Middle frontal gyrus (tissue), 1 donor: ENCODE measurements around the gene MFNG.
"Not testable (repeated sequence)": the region's sequence is repeated elsewhere in the genome, so short reads cannot be mapped to it uniquely, and the experiment has no call there.

Experiments
- DNase-seq: peaks from one replicate; pipeline ENCODE4 v3.0.0-alpha.2; 2015; ENCODE audit warnings: low spot score; ENCODE audit errors: extremely low spot score

The MFNG gene

DNA sequence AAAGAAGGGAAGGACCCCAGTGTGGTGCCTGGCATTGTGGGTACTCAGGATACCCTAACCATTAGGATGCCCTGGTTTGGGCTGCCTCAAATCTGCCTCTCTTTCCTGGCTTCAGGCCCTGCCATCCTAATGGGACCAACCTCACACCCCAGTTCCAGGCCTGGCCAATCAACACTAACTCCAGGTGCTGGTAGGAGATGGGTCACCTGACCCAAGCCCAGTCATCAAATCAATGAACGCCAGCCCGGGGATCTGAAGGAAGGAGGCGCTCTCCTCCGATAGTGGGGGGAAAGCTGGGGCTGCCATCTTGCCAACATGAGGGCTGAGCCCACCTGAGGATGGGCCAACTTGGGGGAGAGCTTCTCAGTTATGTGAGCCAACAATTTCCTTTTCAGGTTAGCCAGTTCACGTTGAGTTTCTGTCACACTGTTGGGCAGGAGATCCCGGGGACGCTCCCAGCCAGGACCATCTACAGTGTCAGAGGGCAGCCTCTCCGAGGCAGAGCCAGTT lies 12.7 kb downstream of the MFNG start:
- no peak for DNase-seq

DNA sequence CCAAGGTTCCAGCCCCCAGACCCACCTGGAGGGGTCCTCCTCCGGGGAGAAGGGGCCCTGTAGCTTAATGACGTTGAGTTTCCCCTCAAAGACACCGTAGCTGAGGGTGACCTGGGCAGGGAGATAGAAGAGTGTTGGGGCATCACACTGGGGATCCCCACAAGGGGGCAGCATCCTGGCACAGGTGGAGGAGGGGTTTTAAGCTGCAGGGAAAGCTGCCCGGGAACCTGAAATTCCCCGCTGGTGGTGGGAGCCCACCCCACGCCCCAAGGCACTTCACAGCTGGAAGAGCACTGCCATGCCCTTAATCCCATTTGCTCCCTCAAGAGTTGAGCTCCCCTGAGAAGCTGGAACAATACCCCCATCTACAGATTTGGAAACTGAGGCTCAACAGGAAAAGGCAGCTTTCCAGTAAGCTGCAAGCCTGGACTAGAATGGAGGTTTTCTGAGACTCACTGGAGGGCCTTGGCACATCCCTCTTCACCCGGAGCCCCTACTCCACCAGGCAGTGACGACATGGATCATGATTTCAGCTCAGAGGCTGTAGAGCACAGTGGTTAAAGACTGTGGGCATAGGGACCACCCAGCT lies 13.7 kb downstream of the MFNG start:
- DNase-seq = no peak

DNA sequence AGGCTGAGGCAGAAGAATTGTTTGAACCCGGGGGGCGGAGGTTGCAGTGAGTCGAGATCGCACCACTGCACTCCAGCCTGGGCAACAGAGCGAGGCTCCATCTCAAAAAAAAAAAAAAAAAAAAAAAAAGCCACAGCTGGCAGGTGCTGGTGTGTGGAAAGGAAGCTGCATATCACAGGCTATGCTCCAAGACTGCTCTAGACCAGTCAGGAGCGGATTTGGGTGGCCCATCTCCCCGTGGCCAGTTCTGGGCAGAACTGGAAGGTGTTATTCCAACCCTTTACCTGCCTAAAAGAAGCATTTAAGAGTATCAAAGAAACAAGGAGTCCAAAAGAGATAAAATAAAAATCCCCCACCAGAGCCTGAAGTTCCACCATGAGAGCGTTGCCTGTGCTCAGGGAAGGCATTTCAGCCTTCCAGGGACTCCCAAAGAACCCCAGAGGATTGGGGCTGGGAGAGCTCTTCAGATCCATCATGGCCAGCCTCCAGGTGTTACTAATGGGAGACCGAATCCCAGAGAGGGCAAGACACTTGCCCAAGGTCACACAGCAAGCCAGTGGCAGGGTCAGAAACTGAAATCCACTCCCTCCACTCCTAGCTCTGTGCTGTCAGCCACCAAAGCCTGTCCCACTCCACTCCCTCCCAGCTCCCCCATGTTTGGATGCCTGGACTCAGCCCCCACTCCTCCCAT lies 14.3 kb downstream of the MFNG start:
- no peak for DNase-seq

DNA sequence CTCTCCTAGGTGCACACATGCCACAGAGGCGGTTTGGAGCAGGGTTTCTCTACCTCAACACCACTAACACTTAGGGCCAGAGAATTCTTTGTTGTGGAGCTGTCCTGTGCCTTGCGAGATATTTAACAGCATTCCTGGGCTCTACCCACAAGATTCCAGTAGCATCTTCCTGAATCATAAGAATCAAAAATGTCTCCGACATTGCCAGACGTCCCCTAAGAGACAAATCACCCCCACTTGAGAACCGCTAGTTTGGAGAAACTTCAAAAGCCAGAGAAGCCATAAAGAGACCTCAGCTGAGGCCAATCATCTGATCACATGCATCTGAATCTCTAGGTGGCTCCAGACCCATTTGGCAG lies 16.1 kb downstream of the MFNG start:
- no peak for DNase-seq

- no peak for DNase-seq
Observed at GRCh38 chr22:37469416-37470086, 16.6 kb downstream of the MFNG start.

GRCh38 chr22:37468201-37468695 lies 17.9 kb downstream of the MFNG start:
- not testable (repeated sequence) for DNase-seq

DNA sequence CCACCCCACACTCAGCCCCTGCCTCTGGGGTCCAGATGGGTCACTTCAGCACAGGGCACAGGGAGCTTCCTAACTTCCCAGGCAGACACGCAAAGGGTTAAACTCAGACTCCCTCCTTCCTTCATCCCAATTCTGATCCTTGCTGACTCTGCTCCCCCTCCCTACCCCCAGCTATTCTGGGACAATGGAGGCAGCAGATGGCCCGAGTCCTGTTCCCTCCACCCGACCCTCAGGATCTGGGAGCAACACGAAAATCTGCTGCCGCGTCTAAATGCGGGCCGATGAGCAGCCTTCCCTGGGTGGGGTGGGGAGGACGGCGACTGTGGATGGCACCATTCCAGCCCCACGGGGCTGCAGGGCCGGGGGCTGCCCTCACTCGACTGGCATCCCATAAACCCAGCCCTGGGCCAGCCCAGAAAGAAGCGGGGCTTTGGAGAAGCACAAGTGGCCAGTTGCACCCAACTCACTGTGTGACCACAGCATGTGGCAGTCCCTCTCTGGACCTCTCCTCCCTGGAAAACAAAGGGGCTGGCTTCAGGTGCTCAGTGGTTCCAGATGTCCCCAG lies 18.7 kb downstream of the MFNG start:
- DNase-seq = no peak

DNA sequence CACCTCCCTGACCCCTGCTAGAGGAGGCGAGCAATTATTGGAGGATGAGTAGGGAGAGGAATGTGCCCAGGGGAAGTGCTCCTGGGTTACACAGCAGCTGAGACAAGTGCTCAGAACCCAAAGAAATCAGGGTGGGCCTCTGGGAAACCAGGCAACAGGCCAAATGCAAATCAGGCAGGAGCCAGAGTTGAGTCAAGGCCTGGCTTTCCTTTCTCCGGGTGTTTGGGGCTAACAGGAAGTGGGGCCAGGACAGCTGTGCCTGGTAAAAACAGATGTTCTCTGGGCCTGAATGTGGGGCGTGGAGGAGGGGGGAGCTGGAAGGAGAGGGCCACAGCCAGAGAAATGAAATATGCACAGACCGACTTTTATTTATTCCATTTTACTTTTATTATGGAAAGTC lies 22.0 kb downstream of the MFNG start:
- no peak for DNase-seq

DNA sequence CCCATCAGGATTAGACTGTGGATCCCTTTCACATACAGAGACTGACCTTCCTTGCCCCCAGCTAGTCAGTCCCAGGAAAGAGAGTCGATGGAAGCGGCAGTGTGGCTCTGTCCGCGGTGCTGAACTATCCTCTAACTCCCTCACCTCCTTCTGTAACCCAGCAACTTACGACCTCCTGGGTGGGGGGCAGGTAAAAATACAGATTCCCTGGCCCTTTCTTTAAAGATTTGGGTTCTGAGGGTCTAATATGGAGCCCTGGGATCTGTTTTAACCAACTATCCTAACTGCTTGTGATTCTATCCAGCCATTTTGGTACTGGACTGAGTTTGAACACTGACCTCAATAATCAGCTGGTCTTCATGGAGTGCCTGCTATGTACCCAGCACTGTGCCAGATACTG lies 23.2 kb downstream of the MFNG start:
- no peak for DNase-seq

- DNase-seq = no peak
Observed at GRCh38 chr22:37462436-37462835, 23.7 kb downstream of the MFNG start.

GRCh38 chr22:37461961-37462360 lies 24.2 kb downstream of the MFNG start:
- DNase-seq = no peak

- DNase-seq = no peak
Observed at GRCh38 chr22:37460684-37461083, 25.5 kb downstream of the MFNG start.

DNA sequence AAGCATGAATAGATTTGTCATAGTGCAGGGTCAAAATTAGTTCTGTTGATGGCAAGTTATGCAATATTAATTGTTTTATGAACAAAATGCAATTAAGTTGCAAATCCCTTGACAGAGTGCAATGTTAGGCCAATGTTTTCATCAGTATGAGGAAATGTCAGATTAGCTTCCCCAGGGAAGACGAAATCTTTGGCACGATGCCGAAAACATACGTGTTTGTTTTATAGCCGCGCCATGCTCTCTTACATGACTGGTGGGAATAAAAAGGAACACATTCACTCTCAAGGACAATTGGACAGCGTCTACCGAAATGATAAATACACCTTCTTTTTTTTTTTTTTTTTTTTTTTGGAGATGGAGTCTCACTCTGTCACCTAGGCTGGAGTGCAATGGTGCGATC lies 27.0 kb downstream of the MFNG start:
- DNase-seq = no peak

GRCh38 chr22:37457093-37457893 lies 28.9 kb downstream of the MFNG start:
- no peak for DNase-seq

- no peak for DNase-seq
Observed at GRCh38 chr22:37456346-37456745, 29.8 kb downstream of the MFNG start.

DNA sequence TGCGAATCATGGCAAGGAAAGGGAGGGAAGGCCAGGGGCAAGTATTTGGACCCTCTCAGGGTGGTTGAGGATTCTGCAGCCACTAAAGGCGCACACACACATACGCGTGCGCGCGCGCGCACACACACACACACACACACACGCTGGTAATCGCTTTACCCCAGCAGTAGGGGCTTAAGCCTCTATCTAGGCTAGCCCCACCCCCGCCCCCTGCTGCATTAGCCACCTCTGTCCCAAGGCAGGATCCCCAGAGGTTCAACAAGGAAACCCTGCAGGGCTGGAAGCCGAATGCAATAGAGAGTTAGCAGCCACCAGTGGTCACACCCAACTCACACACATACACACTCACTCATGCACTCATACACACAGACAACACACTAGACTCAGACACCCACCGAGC lies 30.3 kb downstream of the MFNG start:
- DNase-seq = no peak

GRCh38 chr22:37454857-37455686 lies 31.1 kb downstream of the MFNG start:
- DNase-seq = no peak

- no peak for DNase-seq
Observed at GRCh38 chr22:37453696-37454095, 32.5 kb downstream of the MFNG start.

- no peak for DNase-seq
Observed at GRCh38 chr22:37451218-37451617, 35.0 kb downstream of the MFNG start.

GRCh38 chr22:37449331-37450001 lies 36.7 kb downstream of the MFNG start:
- DNase-seq = no peak
